ENCODE results near the gene KIFBP.
"Not testable (repeated sequence)": the region's sequence is repeated elsewhere in the genome, so short reads cannot be mapped to it uniquely, and the experiment has no call there.

Gene KIFBP

DNA sequence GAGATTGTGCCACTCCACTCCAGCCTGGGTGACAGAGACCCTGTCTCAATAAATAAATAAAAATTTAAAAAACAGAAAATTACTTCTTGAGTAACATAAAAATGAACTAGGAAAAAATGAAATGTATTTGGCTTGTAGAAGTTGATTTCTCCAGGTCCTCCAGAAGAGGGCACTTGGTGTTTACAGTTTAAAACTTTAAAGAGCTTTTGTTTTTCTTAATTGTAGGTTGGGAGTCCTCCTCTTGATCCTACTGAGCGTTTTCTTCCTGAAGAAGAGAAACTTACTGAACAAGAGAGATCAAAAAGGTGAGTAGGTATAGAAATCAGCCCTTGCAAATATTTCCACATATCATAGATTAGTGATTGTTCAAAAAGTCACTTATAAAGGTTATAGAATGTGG is 16.2 kb downstream of the KIFBP start:
- peak; percentile 85 for DNase-seq

DNA sequence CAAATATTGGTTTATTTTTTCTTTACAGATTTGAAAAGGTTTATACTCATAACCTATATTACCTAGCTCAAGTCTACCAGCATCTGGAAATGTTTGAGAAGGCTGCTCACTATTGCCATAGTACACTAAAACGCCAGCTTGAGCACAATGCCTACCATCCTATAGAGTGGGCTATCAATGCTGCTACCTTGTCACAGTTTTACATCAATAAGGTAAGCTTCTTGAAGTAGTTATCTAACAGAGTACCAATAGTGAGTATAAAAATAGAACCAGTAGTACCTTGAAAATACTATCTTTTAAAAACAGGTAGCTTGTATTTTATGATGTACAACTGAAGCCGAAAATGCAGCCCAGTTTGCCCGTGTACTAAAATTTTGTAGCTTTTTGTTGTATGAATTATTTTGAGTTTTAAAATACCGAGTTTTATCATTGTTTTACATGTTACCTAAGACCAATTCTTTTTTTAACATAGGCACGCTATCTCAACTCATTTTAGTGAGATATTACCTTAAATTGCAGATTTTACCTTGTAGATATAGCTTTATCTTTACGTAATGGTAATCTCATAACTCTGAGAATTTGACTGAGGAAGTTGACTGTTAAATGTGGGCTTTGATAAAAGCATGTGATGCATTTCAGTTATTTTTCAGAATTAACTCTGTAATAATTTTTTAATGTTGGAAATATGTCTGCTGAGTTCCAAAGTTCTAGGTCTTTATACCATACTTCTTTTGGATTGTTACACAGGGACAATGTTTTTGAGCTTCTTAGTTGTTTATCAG is 17.3 kb downstream of the KIFBP start:
- no peak for DNase-seq

DNA sequence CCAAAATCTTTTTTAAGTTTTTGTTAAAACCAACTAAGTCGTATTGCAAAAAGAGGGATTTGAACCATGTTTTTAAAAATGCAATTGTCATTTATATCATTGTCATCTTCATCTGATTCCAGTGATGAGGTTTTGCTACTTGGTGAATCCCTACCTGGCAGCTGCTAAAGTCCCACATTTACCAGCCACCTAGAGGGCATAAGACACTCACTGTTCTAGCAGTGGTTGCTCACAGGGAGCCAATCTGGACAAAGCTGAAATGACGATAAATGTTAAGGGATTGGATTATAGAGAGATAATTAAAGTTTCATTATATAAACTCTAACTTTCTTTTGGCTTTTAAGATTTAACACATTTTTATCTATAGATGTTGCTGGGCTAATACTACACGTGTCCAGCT is 18.7 kb downstream of the KIFBP start:
- no peak for DNase-seq

DNA sequence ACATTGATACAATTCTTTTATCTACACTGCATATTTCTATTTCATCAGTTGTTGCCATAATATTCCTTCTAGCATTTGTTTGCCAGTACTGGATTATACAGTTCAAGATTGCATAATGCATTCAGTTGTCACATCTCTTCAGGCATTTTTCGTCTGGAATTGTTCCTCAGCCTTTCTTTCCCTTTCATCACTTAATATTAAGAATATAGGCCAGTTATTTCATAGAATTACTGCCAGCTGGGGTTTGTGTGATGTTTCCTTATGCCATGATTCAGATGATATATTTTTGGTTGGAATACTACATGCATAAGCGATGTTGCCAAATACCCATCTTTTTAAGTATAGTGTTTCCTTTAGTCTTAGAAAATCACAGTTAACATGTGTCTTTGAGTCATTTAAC is 20.8 kb downstream of the KIFBP start:
- no peak for DNase-seq

DNA sequence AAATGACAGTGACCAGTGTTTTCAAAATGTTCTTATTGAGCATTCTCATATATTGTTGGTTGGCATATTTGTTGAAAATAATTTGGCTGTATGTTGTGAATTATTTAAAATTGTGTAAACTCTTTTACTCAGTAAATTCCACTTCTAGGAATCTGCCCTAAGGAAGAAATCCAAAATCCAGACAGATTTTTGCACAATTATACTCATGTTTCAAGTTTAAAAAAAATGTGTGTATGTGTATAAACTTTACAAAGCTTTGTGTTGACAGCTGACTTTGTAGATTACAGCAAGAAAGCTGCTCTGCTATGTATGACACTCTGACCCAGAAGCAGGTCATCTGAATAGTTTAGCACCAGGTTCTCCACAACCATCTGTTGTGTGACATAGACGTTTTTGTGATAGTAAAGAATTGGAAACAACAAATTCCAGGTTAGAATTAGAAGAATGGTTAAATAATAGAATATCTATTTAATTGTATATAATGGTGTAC is 21.6 kb downstream of the KIFBP start:
- no peak for DNase-seq

DNA sequence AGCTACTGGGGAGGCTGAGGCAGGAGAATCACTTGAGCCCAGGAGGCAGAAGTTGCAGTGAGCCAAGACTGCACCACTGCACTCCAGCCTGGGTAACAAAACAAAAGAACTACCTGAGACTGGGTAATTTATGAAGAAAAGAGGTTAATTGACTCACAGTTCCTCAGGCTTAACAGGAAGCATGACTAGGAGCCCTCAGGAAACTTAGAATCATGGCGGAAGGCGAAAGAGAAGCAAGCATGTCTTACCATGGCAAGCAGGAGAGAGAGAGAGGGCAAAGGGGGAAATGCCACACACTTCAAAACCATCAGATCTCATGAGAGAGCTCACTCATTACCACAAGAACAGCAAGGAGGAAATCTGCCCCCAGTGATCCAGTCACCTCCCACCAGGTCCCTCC is 24.2 kb downstream of the KIFBP start:
- not testable (repeated sequence) for DNase-seq

DNA sequence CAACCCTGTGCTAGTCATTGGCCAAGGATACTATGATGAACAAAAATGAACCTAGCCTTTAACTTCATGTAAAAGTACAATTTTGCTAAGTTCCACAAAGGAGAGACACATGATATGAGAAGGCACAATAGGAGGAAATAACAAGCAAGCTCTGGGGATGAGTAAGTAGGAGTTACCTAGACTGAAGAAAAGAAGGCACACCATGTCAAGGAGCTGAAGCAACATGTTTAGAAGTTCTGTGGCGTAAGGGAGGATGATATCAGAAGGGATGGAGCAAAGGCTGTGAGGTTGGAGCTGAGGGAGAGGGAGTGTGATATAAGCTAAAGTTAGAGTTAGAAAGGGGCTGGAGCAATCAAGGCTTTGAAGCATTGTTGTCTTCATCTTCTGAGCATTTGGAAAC is 25.6 kb downstream of the KIFBP start:
- DNase-seq: no peak

DNA sequence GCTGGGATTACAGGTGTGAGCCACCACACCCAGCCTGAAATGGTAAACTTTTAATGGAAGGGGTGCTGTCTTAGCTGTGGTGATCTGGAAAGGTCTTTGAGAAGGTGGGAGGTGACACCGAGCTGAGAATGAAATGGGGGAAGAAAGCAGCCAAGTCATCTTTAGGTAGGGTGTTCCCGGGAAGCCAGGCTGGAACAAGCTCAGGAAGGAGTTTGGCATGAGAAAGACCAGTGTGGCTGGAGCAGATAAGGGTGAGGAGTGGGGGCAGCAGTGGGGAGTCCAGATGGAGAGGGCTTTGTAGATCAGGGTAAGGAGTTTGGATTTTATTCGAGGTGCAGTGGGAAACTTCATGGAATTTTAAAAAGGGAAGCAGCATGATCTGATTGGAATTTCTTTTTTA is 30.0 kb downstream of the KIFBP start:
- no peak for DNase-seq

DNA sequence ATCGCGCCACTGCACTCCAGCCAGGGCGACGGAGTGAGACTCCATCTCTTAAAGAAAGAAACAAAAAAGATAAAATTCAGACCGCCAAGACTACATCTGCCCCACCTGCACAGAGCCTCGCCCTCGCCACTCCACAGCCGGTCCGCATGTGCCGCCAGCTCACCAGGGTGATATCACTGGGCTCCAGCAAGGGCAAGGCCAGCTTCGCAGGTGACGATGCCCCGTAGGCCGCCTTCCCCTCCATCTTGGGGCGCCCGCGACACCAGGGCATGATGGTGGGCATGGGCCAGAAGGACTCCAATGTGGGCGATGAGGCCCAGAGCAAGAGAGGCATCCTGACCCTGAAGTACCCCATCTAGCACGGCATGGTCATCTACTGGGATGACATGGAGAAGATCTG is 34.0 kb downstream of the KIFBP start:
- no peak for DNase-seq

DNA sequence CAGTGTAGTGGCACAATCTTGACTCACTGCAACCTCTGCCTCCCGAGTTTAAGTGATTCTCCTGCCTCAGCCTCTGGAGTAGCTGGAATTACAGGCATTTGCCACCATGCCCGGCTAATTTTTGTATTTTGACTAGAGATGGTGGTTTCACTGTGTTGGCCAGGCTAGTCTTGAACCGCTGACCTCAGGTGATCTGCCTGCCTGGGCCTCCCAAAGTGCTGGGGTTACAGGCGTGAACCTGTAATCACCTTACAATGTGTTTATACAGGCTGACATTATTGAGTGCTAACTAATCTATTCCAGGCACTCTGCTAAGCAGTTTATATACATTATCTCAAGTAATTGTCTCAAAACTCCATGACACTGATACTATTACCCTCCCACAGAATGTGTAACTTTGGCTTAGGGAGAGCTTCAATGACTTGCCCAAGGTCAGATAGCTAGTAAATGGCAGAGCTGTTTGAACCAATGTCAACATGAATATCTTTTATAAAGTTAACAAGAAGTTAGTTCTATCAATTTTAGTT is 36.8 kb downstream of the KIFBP start:
- DNase-seq: no peak

DNA sequence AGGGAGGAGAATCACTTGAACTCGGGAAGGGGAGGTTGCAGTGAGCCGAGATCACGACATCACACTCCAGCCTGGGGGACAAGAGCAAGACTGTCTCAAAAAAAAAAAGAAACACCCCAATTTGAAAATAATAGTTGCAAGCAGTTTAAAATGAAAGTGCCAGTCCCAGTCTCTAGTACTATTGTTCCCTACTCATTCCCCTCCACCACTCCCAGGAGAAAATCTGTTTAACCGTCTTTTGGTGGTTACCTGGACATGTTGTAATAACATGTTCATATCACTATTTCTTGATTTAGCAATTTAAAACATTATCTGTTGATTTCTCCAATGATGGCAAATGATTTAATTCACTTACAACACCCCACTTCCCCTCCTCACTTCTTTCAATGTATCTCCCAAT is 44.7 kb downstream of the KIFBP start:
- DNase-seq: peak; percentile 17

DNA sequence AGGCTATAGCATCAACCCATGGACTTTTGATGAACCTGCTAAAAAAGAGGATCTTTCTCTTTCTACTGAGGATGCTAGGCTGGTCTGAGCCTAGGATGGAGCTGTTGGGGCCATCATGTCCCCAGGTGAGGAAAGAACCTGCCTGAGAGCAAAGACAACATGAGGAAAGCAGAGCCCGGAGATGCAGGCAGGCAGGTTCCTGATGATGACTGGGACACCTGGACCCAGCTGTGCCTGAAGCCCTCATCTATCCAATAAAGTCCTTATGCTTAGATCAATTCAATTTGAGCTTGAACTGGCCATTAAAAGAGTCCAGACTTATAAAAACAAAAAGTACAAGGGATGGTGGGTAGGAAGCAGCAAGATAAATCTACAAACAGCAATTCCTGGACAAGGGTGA is 48.9 kb downstream of the KIFBP start:
- no peak for DNase-seq

DNA sequence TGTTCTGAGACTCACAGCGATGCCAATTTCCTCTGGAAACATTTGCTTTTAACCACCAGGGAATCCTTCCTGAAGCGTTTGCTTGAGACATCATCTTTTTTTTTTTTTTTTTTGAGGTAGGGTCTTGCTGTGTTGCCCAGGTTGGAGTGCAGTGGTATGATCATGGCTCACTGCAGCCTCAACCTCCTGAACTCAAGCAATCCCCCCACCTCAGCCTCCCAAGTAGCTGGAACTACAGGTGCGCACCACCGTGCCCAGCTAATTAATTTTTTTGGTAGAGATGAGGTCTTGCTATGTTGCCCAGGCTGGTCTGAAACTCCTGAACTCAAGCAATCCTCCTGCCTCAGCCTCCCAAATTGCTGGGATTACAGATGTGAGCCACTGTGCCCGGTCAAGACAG is 52.3 kb downstream of the KIFBP start:
- not testable (repeated sequence) for DNase-seq

DNA sequence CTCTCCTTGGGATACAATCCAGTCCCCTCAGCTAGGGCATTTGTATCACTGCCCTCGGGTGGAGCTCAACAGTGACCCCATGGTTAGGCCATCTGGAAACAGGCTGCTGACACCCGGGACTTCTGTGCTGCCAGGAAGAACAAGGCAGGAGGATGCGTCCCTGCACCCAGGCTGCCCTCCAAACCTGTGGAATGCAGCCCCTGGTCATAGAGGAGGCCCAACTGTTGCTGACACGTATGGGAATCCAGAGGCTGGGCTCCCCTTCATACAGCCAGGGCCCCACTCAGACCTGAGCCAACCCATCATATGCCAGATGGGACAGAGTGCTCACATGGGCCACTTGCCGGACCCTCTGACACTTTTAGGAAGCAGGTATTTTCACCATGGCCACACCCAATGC is 53.8 kb downstream of the KIFBP start:
- DNase-seq: no peak

DNA sequence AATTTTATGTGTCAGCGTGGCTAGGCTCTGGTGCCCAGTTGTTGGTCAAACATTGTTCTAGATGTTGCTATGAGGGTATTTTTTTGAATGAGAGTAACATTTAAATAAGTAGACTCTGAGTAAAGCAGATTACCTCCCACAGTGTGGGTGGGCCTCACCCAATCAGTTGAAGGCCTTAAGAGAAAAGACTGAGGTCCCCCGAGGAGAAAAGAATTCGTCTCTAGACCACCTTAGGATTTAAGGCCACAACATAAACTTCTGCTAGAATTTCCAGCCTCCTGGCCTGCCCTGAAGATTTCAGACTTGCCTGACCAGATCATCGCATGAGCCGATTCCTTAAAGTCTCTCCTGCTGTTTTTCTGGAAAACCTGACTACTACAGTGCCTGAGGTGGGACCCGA is 54.2 kb downstream of the KIFBP start:
- DNase-seq: no peak

DNA sequence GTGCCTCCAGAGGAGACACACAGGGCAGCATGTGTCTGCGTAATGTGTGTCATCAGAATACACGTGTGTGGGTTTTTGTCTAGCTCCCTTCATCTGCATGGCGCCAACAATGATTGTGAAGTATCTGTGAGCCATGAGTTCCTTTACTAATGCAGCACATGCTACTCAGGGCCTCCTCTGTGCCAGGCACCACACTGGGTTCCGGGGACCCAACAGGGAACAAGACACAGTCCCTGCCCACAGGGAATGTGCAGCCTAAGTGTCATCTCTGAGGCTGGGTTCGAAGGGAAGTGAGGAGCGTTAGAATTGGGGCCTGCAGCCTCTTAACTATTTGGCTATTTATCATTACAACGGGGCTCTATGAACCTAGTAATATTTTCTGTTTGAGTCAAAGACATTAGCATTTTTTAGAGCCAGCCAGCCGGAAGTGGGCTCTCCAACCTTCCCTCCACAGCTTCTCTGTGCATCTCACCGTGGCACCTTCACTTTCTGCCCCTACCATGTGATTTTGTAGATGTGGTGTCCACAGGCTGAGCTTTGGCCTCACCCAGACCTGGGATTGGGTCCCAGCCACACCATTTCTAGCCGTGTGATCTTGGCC is 55.4 kb downstream of the KIFBP start:
- no peak for DNase-seq

DNA sequence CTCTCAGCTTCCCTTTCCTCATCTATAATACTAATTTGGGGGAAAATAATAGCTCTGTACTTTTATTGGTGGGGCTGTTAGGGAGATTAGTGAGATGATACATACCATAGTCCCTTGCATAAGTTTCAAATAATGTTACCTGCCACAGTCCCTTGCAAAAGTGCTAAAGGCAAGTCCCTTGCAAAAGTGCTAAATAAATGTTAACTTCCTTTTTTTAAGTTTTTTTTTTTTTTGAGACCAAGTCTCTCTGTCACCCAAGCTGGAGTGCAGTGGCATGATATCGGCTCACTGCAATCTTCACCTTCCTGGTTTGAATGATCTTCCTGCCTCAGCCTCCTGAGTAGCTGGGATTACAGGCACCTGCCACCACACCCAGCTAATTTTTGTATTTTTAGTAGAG is 55.9 kb downstream of the KIFBP start:
- DNase-seq: peak; percentile 89

DNA sequence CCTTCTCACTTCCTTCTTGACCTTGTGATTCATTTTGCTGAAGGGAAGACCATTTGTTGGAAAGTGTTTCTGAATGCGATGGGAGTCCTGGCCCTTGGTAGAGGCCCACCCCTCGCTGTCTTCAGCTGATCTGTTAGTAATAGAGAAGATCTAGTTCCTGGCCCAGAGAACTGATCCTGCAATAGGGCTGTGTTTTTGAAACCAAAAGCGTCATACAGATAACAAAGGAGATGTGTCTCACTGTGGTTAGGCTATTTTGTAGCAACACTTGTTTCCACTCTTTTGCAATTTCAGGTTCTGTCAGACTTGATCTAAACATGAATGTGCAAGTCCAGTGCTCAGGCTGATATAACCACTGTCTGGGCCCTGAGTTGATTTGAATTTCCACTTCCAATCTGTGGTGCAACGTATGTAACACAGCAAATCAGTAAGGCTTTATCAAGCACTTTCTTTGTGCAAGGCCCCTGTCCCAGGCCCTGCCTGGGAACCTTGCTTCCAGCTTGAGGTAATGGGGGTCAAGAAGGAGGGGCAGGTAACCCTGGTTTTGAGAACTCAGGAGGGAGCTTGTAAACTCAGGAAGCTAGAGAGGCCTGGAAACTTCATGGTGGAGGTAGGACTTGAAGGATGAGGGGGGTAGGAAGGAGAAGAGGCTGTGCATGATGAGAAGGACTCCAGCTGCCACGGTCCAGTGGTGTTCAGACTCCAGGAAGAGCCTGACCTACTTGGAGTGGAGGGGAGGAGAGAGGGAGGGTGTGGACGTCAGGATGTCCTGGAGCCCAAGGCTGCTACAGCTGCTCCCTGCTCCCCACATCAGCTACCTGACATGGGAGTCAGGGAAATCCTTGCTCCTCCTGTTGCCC is 57.1 kb downstream of the KIFBP start:
- DNase-seq: peak; percentile 94

DNA sequence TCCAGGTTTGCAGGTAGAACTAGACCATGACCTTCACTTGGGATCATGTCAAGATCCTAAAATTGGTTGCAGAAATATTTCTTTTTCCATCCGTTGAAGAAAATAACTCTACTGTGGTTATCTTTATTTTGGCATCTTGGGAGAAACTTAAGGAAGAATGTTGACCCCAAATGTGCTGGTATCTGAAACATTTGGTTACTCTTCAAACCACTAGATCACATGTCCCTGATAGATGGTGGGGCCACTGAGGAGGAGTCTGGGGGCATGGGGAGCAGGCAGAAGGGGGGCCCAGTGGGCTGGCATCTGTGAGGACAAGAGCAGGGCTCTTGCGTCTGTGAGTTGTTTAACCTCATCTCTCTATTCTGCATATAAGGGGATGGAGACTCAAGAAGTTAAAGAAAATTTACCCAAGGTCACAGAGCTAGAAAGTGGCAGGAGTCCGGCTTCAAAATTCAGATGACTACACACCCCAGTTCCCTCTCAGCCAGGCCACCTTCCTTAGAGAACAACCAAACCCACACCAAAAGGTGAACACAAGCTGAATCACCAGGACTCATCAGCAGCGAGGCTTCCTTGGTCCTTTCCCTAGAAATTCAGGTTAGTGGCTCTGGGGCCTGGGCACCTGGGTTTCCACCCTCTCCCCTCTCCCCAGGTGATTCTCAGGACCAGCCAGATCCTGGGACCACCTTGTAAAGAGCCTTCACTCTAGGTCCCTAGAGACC is 58.7 kb downstream of the KIFBP start:
- DNase-seq: no peak

DNA sequence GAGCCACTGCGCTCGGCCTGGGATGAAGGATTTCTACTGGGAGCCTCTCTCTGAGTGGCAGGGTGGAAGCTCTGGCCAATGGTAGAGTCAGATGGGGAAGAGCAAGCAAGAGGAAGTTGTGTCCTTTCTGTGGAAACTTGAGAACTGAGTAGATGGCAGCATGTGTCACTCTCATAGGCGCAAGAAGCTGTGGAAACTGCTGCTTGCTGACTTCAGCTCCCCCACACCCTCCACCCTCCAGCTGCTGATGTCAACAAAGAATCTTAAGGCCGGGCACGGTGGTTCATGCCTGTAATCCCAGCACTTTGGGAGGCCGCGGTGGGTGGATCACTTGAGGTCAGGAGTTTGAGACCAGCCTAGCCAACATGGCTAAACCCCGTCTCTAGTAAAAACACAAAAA is 59.5 kb downstream of the KIFBP start:
- peak; percentile 71 for DNase-seq

DNA sequence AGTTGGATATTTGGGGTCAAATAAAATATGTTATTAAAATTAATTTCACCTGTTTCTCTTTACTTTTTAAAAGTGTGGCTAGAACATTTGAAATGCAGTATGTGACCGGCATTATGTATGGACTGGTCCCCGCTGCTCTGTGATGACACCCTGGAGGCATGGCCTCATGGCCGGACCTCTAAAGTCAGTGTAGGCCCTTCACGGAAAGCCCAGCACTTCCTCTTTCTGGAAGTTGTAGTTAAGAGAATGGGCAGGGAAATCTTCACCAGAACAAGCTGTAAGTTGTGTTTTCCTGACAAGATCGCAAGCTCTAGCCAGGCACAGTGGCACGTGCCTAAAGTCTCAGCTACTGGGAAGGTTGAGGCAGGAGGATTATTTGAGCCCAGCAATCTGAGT is 61.0 kb downstream of the KIFBP start:
- peak; percentile 88 for DNase-seq

DNA sequence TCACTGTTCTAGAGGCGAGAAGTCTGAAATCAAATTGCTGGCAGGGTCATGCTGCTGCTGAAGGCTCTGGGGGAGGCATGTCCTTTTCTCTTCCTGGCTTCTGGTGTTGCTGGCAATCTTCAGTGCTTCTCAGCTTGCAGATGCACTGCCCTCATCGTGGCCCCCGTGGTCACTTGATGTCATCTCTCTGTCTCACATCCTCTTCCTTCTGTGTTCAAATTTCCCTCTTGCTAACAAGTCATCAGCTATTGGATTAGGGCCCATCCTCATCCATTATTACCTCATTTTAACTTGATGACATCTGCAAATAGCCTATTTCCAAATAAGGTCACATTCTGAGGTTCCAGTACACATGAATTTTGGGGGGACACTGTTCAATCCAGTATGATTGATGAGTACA is 62.7 kb downstream of the KIFBP start:
- no peak for DNase-seq

All from OCI-M1 (cell line).